NCI-H1105 treated with DMSO at 0.1 percent for 48 hours (cell line): Measurements from ENCODE around the gene NUP98.
"Not testable (repeated sequence)": the region's sequence is repeated elsewhere in the genome, so short reads cannot be mapped to it uniquely, and the experiment has no call there.

Source experiments
- DNase-seq: peaks from one replicate; lab custom pipeline; 2025; lab: John Stamatoyannopoulos, UW

The NUP98 gene

DNA sequence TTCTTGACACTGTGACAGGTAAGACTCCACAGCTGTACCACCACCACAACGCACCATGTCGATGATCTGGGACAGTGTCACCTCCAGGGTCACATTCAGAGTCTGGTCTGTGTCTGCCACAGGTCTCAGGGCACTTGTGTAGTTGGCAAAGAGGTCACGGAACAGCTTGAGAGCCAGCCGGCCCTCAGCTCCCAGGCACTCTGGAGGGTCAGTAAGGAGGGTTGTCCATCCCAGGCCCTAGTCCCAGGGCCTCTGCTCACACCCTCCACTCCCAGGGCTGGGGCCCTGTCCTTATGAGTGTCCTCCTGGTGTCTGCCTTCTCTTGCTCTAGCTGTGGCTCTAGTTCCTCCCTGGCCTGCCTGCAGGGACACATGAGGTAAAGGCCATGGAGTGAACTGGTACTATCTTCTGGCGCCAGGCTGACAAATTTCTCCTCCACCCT is 127.6 kb downstream of the NUP98 start:
- DNase-seq, result no peak

DNA sequence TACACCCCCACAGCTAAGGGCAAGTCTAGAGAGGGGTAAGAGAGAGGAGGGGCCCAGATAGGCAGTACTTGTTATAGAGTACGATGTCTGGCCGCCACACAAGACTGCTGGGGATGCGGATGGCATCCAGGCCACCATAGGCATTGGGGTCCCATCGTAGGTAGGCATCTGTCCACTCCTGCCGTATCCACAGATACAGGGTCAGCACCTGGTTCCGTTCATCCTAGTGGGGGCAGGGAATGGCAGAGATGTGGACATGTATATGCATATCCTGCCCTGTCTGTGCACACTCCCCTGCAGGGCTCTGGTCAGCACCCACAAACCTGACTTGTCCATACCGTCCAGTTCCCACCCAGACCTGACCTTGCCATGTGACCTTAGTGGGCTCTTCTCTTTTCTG is 128.2 kb downstream of the NUP98 start:
- no peak for DNase-seq

DNA sequence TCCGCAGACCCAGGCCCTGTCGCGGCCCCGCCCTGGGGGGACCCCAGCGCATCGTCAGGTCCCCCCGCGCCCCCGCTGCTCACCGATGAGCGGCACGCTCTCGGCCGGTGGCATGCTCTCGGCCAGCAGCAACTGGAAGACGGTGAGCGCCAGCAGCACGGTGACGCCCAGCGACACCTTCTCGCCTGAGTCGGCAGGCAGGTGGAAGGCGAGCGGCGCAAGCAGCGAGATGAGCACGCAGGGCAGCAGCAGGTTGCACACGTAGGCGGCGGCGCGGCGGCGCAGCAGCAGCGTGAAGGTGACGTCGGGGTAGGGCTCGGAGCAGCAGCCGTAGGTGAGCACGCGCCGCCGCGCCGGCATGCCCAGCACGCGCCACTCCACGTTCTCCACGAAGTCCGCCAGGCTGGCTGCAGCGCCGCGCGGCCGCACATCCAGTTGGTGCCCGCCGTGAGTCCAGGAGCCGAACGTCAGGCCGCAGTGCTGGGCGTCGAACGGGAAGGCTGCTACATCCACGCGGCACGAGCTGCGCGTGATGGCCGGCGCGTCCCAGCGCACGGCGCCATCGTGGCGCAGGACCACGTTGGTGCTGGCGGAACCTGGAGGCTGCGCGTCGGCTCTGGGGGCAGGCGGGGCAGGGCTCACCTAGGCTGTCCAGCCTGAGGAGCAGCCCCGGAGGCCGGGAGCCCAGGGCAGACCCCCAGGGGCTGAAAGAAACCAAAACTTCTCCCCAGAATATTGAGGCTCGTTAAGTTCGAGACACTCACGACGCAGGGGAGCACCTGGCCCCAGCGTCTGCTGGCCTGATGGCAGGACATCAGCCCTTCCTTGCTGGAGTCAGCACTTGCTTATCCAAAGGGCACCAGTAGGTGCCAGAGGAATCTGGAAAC is 130.0 kb downstream of the NUP98 start:
- DNase-seq, result no peak

DNA sequence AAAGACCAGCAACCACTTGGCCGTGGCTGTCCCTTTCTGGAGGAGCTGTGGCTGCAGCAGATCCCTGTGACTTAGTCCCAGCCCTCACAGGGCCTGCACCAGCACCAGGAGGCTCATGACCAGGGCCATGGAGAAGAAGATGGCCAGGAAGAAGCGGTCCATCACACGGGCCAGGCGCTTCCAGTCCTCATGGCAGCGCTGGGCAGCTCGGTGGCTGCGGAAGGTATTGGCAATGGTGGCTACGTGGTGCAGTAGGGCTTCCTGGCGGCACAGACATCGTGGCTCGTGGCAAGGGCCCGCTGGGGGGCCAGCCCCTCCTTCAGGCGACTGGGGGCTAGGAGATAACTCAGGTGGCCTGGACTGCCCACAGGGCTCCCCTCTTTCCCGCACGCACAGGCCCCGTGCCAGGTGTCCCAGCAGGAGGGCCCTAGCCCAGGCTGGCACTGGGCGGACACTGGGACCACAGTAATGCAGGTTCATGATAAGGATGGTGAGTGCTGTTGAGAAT is 131.3 kb downstream of the NUP98 start:
- DNase-seq, result no peak

DNA sequence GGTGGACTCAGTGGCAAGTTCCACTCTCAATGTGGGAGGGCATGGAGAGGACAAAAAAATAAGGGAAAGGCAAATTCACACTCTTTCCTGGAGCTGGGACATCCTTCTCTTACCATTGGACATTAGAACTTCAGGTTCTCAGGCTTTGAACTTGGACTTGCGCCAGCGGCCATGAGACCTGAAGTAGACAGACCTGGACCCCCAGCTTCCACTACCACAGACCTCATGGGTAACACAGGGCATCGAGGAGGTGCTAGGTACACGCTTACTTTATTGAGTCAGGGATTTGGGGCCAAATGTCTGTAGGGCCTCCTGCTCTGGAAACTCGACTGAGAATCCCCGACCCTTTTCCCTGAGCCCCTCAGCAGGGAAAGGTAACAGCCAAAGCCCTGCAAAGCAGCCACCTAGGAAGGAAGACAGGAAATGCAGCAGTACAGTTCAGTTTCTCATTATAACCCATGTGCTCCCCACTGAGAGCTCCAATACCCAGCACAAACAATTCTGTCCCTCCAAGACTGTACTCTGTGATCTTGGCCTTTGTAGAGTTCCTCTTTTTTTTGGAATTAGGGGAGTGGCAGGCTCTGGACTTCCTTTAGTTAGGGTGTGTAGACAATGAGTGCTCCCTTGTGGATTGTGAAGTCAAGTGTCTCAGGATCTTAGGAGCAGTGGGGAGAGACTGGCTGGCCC is 131.9 kb downstream of the NUP98 start:
- no peak for DNase-seq

DNA sequence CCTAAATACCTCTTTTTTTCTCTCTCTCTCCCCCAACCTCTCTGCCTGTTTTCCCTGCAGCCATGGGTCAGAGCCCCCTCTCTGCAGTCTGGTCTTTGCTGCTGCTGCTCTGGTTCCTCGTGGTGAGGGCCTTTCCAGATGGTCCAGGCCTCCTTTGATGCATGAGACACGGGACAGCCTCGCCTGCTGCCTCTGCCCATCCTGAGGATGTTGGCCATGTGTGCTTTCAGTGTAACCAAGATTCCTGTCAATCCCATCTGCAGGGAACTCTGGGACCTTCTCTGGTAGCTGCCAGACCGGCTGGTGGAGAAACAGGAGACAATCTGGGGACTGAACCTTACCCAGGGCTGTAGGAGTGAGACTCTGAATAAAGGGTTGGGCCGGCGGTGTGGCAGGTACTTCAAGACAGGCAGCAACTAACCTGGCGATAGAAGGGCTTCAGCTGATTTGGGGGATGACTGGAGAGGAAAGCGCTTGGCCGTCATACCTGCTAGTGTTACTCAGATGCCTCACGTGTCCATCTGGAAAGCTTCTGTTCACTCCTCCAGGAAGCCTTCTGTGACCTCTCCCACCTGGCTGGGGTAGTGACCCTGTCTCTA is 133.2 kb downstream of the NUP98 start:
- no peak for DNase-seq

DNA sequence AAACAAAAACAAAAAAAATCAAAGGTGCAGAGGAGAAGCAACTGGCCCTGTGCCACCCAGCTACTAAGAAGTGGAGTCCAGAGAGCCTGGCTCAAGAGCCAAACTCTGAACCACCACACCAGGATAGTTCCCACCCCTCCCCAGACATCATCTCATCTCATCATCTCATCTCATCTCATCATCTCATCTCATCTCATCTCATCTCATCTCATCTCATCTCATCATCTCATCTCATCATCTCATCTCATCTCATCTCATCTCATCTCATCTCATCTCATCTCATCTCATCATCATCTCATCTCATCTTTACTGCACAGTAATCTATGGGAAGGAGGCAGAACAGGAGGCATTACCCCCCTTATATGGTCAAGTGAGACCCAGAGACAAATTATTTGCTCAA is 134.5 kb downstream of the NUP98 start:
- DNase-seq, result no peak

DNA sequence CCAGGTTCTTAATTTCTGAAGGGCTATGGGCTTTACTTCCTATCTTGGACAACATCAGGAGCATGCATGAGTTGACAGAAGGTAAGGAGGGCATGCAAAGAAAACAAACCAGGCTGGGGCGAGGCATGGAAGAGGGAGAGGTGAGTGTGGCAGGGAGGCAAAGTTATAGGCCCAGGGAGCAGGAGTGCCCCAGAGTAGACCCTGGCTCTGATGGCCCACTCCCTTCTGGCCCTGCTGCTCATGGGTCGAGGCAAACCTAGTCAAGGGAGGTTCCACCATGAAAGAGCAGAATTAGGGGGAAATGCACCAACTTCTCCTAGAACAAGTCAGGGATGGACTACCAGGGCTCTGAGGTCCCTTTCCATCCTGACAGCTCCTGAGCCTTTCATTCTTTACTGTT is 136.4 kb downstream of the NUP98 start:
- no peak for DNase-seq

DNA sequence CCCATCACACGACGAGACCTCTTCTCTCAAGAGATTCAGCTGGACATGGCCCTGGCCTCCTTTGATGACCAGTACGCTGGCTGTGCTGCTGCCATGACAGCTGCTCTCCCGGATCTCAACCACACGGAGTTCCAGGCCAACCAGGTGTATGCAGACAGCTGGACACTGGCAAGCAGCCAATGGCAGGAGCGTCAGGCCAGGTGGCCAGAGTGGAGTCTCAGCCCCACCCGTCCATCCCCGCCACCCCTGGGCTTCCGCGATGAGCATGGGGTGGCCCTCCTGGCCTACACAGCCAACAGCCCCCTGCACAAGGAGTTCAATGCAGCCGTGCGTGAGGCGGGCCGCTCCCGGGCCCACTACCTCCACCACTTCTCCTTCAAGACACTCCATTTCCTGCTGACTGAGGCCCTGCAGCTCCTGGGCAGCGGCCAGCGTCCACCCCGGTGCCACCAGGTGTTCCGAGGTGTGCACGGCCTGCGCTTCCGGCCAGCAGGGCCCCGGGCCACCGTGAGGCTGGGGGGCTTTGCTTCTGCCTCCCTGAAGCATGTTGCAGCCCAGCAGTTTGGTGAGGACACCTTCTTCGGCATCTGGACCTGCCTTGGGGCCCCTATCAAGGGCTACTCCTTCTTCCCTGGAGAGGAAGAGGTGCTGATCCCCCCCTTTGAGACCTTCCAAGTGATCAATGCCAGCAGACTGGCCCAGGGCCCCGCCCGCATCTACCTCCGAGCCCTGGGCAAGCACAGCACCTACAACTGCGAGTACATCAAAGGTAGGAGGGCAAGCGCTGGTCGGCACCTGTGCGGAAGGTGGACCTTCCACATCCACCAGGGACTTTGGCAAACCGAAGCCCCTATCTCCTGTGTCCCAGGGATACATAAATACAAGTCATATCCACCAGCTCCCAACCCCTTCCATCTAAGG is 137.5 kb downstream of the NUP98 start:
- DNase-seq, result no peak

DNA sequence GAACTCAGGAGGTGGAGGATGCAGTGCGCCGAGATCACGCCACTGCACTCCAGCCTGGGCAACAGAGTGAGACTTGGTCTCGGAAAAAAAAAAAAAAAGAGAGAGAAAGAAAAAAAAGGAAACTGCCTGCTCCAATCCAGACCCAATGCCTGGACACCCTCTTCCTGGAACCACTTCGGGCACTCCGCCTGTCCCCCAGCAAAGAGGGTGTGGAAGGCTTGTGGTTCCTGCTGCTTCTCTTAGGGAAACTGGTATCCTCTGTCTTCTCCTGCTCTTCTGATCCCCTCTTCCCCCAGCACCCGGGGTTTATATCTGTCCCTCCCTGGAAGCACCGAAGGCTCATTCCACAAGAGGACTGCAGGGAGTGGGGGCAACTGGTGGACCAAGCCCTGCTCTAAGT is 139.1 kb downstream of the NUP98 start:
- DNase-seq, result no peak

GRCh38 chr11:3657331-3657730 is 140.0 kb downstream of the NUP98 start:
- DNase-seq, result not testable (repeated sequence)

DNA sequence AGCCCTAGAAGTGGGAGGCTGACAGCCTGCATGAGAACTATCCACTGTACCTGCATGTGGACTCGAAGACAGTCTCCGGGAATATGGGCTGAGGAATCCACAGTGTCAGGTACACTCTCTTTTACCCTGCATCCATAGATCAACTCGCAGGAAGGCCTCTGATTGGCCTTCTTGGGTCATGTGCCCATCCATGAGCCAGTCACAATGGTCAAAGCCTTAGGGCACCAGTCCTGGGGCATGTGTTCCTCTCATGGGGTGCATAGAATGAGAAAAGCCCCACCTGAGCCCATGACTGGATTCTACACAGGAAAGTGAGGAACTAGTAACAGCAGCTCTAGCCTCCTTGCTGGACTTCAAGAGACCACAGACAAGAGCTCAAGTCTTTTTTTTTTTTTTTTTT is 141.8 kb downstream of the NUP98 start:
- DNase-seq, result no peak

- not testable (repeated sequence) for DNase-seq
Measured at GRCh38 chr11:3652514-3652913, 144.8 kb downstream of the NUP98 start.

DNA sequence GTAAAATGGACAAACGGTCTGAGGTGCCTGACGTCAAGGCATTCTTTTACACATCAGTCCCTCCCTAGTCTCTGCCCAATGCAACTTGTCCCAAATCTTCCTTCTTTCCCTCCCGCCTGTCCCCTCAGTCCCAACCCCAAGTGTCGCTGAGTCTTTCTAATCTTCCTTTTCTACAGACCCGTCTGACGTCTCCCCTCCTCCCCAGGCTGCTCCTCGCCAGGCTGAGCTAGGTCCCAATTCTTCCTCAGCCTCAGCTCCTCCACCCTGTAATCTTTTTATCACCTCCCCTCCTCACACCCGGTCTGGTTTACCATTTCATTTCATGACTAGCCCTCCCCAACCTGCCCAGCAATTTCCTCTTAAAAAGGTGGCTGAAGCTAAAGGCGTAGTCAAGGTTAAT is 148.0 kb downstream of the NUP98 start:
- DNase-seq, result not testable (repeated sequence)

DNA sequence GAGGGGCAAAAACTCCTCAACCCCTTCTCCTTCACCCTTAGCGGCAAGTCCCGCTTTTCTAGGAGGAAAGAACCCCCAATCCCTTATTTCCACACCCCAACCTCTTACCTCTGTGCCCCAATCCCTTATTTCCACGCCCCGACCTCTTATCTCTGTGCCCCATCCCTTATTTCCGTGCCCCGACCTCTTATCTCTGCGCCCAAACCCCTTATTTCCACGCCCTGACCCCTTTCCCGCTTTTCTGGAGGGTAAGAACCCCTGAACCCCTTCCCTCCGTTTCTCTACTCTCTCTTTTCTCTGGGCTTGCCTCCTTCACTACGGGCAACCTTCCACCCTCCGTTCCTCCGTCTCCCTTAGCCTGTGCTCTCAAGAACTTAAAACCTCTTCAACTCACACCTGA is 148.5 kb downstream of the NUP98 start:
- not testable (repeated sequence) for DNase-seq

GRCh38 chr11:3645552-3645951 is 151.8 kb downstream of the NUP98 start:
- DNase-seq, result no peak

DNA sequence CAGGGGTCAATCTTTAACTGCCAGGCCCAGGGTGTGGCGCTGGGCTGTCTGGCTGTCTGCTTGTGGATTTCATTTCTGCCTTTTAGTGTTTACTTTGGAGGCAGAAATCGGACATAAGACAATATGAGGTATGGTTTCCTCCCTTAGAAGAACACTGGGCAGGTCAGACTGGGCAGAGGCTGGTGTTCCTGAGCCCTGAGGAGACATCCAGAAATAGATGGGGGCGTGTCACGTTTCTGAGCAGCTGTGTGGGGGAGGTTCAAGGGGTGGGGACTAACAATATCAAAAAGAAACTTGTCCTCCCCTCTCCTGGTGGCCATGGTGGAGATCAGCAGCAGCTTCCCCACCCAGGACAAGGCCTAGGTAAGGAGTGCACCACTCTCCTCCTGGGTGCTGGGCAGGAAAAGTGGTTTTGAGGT is 152.5 kb downstream of the NUP98 start, which contains the start of gene ART1:
Gene ART1, plus strand, starts transcription at position 312 of the 419 bp plus-strand sequence. CDS start 14,086 bp downstream, outside the sequence.
- no peak for DNase-seq

- DNase-seq, result not testable (repeated sequence)
Measured at GRCh38 chr11:3643102-3643546, 154.2 kb downstream of the NUP98 start.

DNA sequence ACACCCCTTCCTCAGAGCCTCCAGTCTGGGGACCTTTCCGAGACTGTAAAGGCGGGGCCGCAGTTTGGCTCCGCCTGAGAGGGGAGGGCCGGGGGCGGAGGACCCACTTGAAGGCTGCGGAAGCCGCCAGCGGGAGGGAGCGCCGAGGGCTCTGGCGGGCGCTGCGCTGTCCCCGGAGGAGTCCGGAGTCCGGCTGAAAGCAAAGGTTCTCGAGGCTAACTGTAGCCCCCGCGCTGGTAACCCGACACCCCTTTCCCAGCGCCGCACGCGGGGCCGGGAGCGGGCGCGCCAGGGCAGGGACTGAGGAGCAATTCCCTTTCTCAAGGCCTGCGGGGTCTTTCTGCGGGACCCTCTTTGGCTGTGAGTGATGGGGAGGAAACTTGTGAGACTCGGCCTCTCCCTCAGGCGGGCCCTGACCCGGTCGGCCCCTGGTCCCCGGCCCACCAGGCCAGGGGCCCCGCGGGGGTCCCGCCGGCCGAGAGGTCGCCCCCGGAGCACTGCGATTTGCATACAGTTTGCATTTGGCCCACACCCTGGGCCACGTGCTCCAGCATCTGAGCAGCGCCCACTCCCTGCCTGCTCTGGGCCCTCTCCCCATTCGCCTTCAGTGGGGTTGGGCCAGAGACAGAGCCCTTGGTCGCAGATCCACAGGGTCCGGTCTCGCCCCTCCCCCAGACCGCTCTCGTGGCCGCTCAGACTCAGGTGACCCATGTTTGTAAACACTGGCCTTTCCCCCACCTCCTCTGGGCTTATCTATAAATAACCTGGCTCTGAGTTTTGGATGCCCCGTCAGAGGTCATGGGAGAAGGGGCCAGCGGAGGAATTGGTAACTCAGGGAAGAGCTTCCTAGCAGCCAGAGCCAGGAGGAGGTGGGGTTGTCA is 155.0 kb downstream of the NUP98 start:
- DNase-seq, result peak; percentile 70

- DNase-seq, result no peak
Measured at GRCh38 chr11:3641701-3642070, 155.7 kb downstream of the NUP98 start, which contains the start of gene ART5. ART5 (minus strand) TSS chr11:3641992; CDS start chr11:3641862, 130 bp downstream.
